H1 (cell line): ENCODE results near the gene KCNQ1. TPM values are rescaled to one million over a fixed set of nuclear protein-coding genes. Genes with fewer than 3 reads are reported as not detected.

Experiments used
- CTCF ChIA-PET: fragments of 300-600 bp; sonication (Branson Sonifier 250); formaldehyde crosslinking; loops from one replicate; lab custom pipeline; 2021; ENCODE audit not compliant: partially characterized antibody; lab: Charles Lee
- POLR2A ChIA-PET: fragments of 300-600 bp; sonication (Branson Sonifier 250); formaldehyde crosslinking; loops from one replicate; lab custom pipeline; 2021; ENCODE audit warnings: inconsistent platforms; ENCODE audit not compliant: partially characterized antibody; lab: Charles Lee
- DNase-seq, 2 experiments: peaks; one replicate each; pipeline versions ENCODE4 v3.0.0 to v3.0.0-alpha.2; 2010 to 2022; ENCODE audit warnings: low spot score in 2 of 2, low read depth in 1 of 2, mixed read lengths in 1 of 2
- FAIRE-seq: peaks from 2 replicates; lab custom pipeline; 2011; peaks lifted over from hg19 to GRCh38; lab: Jason Lieb, UNC
- H2AFZ ChIP-seq: 2 replicates; pipeline ENCODE4 v1.8.1; 2012; ENCODE audit warnings: low read length, inconsistent platforms
- H2AK5ac ChIP-seq: 2 replicates; pipeline ENCODE4 v1.6.1; 2013; ENCODE audit warnings: low read depth, low read length
- H2BK120ac ChIP-seq: replicated peaks from 2 replicates; pipeline ENCODE3; 2013; ENCODE audit warnings: low read depth, low read length, inconsistent platforms
- H2BK12ac ChIP-seq: 2 replicates; pipeline ENCODE4 v1.6.1; 2013; ENCODE audit warnings: low read depth, low read length
- H2BK15ac ChIP-seq: 2 replicates; pipeline ENCODE4 v1.6.1; 2013; ENCODE audit warnings: low read length
- H2BK20ac ChIP-seq: 2 replicates; pipeline ENCODE4 v1.6.1; 2013; ENCODE audit warnings: low read length
- H2BK5ac ChIP-seq: 2 replicates; pipeline ENCODE4 v1.6.1; 2013; ENCODE audit warnings: low read depth, low read length
- H3K14ac ChIP-seq: 2 replicates; pipeline ENCODE4 v1.6.1; 2013; ENCODE audit warnings: inconsistent platforms; ENCODE audit not compliant: insufficient read length
- H3K18ac ChIP-seq: 2 replicates; pipeline ENCODE4 v1.6.1; 2013; ENCODE audit warnings: low read length; ENCODE audit errors: extremely low read depth
- H3K23ac ChIP-seq: 2 replicates; pipeline ENCODE4 v1.6.1; 2013; ENCODE audit warnings: inconsistent platforms; ENCODE audit not compliant: insufficient read length
- H3K23me2 ChIP-seq: 2 replicates; pipeline ENCODE4 v1.6.1; 2013; ENCODE audit warnings: low read depth, low read length
- H3K27ac ChIP-seq: 2 replicates; pipeline ENCODE4 v1.6.1; 2011; ENCODE audit warnings: low read depth, low read length, inconsistent platforms
- H3K27me3 ChIP-seq, 4 experiments: replicated peaks in 1 of 4; 1 replicate in 1 of 4; 2 replicates in 3 of 4; pipeline versions ENCODE4 v1.6.1 to v1.8.1; 2011 to 2013; ENCODE audit warnings: low read length in 3 of 4, mild to moderate bottlenecking in 3 of 4, inconsistent platforms in 2 of 4, mixed read lengths in 2 of 4, moderate library complexity in 1 of 4; ENCODE audit not compliant: control insufficient read depth in 3 of 4, insufficient read depth in 3 of 4; ENCODE audit errors: extremely low read depth in 1 of 4
- H3K36me3 ChIP-seq, 4 experiments: 2 replicates each; pipeline versions ENCODE4 v1.6.1 to v1.8.1; 2011 to 2013; ENCODE audit warnings: mild to moderate bottlenecking in 4 of 4, low read length in 3 of 4, moderate library complexity in 2 of 4, control low read depth in 1 of 4, inconsistent platforms in 1 of 4; ENCODE audit not compliant: insufficient read depth in 4 of 4, control insufficient read depth in 2 of 4
- H3K4ac ChIP-seq: replicated peaks from 2 replicates; pipeline ENCODE3; 2013; ENCODE audit warnings: low read length, low read depth, mixed read lengths, inconsistent platforms; ENCODE audit not compliant: insufficient read length
- H3K4me1 ChIP-seq, 4 experiments: replicated peaks in 1 of 4; 1 replicate in 1 of 4; 2 replicates in 3 of 4; pipeline versions ENCODE4 v1.6.1 to v1.8.1; 2011 to 2013; ENCODE audit warnings: low read length in 3 of 4, inconsistent platforms in 2 of 4, mixed read lengths in 1 of 4; ENCODE audit not compliant: insufficient read depth in 4 of 4, control insufficient read depth in 3 of 4
- H3K4me2 ChIP-seq, 2 experiments: 2 replicates each; pipeline versions ENCODE4 v1.6.1 to v1.8.1; 2011 to 2013; ENCODE audit warnings: low read depth in 2 of 2, low read length in 2 of 2, control low read depth in 1 of 2, inconsistent platforms in 1 of 2, mild to moderate bottlenecking in 1 of 2; ENCODE audit not compliant: insufficient read depth in 1 of 2
- H3K4me3 ChIP-seq, 4 experiments: fragments of 200-600, 300-600 bp in 1 of 4; sonication (generic), shearing (Covaris generic), sonication (Bioruptor Twin) in 1 of 4; 2 replicates each; pipeline versions ENCODE4 v1.5.1 to v1.8.1; 2011 to 2016; ENCODE audit warnings: low read length in 4 of 4, low read depth in 3 of 4, control low read depth in 2 of 4, inconsistent platforms in 2 of 4, mild to moderate bottlenecking in 2 of 4, mixed read lengths in 1 of 4, moderate library complexity in 1 of 4; ENCODE audit not compliant: insufficient read depth in 2 of 4; ENCODE audit errors: extremely low read depth in 1 of 4
- H3K56ac ChIP-seq: replicated peaks from 2 replicates; pipeline ENCODE3; 2013; ENCODE audit warnings: low read depth, mild to moderate bottlenecking, mixed read lengths, low read length, inconsistent platforms; ENCODE audit not compliant: insufficient read length
- H3K79me1 ChIP-seq: 2 replicates; pipeline ENCODE4 v1.6.1; 2013; ENCODE audit warnings: low read depth, low read length, control low read depth
- H3K79me2 ChIP-seq, 2 experiments: 2 replicates each; pipeline versions ENCODE4 v1.6.1 to v1.8.1; 2012 to 2013; ENCODE audit warnings: low read length in 2 of 2, mild to moderate bottlenecking in 2 of 2, inconsistent platforms in 1 of 2; ENCODE audit not compliant: insufficient read depth in 2 of 2, control insufficient read depth in 1 of 2
- H3K9ac ChIP-seq, 4 experiments: replicated peaks in 1 of 4; 1 replicate in 1 of 4; 2 replicates in 3 of 4; pipeline versions ENCODE4 v1.6.1 to v1.8.1; 2011 to 2013; ENCODE audit warnings: low read depth in 3 of 4, low read length in 3 of 4, control low read depth in 2 of 4, mild to moderate bottlenecking in 2 of 4, moderate library complexity in 2 of 4, inconsistent platforms in 1 of 4; ENCODE audit errors: extremely low read depth in 1 of 4
- H3K9me3 ChIP-seq, 2 experiments: 2 replicates each; pipeline versions ENCODE4 v1.6.1 to v1.8.1; 2012 to 2013; ENCODE audit warnings: mild to moderate bottlenecking in 2 of 2, moderate library complexity in 2 of 2, control low read depth in 1 of 2, inconsistent platforms in 1 of 2, low read depth in 1 of 2, low read length in 1 of 2, mixed read lengths in 1 of 2; ENCODE audit not compliant: insufficient read depth in 2 of 2
- H4K20me1 ChIP-seq, 2 experiments: replicated peaks in 1 of 2; 2 replicates each; pipeline versions ENCODE3 to v1.8.1; 2011 to 2013; ENCODE audit warnings: inconsistent platforms in 2 of 2, low read length in 2 of 2, mild to moderate bottlenecking in 1 of 2; ENCODE audit not compliant: insufficient read depth in 2 of 2, control insufficient read depth in 1 of 2
- H4K5ac ChIP-seq: 2 replicates; pipeline ENCODE4 v1.6.1; 2013; ENCODE audit warnings: low read length, low read depth, mixed read lengths, inconsistent platforms; ENCODE audit not compliant: insufficient read length
- H4K8ac ChIP-seq: 2 replicates; pipeline ENCODE4 v1.8.0; 2013; ENCODE audit warnings: mild to moderate bottlenecking, moderate library complexity, low read length, inconsistent platforms; ENCODE audit not compliant: insufficient read depth; ENCODE audit errors: extremely low read depth
- H4K91ac ChIP-seq: replicated peaks from 2 replicates; pipeline ENCODE3; 2013; ENCODE audit warnings: low read length, mixed read lengths, inconsistent platforms; ENCODE audit not compliant: insufficient read length
- CBX8 ChIP-seq: fragments of 300-800, 300-1000 bp; sonication (generic); IDR thresholded peaks from 2 replicates; pipeline ENCODE4 v1.7.1; 2016; ENCODE audit warnings: low read depth, low read length, borderline replicate concordance
- CEBPB ChIP-seq: IDR thresholded peaks from 2 replicates; pipeline ENCODE4 v1.6.1; 2012; ENCODE audit warnings: low read depth, low read length
- EGR1 ChIP-seq: IDR thresholded peaks from 2 replicates; pipeline ENCODE4 v1.6.1; 2011; ENCODE audit warnings: low read depth, low read length, borderline replicate concordance
- EP300 ChIP-seq, 2 experiments: IDR thresholded peaks; 1 replicate in 1 of 2; 2 replicates in 1 of 2; pipeline ENCODE4 v1.6.1; 2011 to 2012; ENCODE audit warnings: low read depth in 2 of 2, low read length in 2 of 2, mild to moderate bottlenecking in 2 of 2, borderline replicate concordance in 1 of 2, inconsistent platforms in 1 of 2, moderate library complexity in 1 of 2
- GABPA ChIP-seq: IDR thresholded peaks from 2 replicates; pipeline ENCODE4 v1.6.1; 2011; ENCODE audit warnings: mild to moderate bottlenecking, low read length, moderate library complexity, borderline replicate concordance; ENCODE audit not compliant: insufficient read depth
- NRF1 ChIP-seq: IDR thresholded peaks from 2 replicates; pipeline ENCODE4 v1.6.1; 2011; ENCODE audit warnings: mild to moderate bottlenecking, low read depth, low read length, improper control_type of control experiment
- RXRA ChIP-seq: IDR thresholded peaks from 2 replicates; pipeline ENCODE4 v1.6.1; 2011; ENCODE audit warnings: low read depth, mild to moderate bottlenecking, low read length, moderate library complexity; ENCODE audit not compliant: insufficient read depth
- SAP30 ChIP-seq: fragments of 300-600 bp; sonication (generic); IDR thresholded peaks from 2 replicates; pipeline ENCODE4 v1.7.1; 2012; ENCODE audit warnings: low read length, moderate library complexity, mild to moderate bottlenecking, inconsistent platforms; ENCODE audit not compliant: insufficient read depth, insufficient replicate concordance
- SIRT6 ChIP-seq: IDR thresholded peaks from one replicate; pipeline ENCODE4 v1.7.1; 2012; ENCODE audit warnings: low read length, inconsistent platforms
- TAF7 ChIP-seq: optimal IDR thresholded peaks from 2 replicates; pipeline ENCODE3; 2011; ENCODE audit warnings: low read depth, mild to moderate bottlenecking, inconsistent platforms, low read length, moderate library complexity, borderline replicate concordance
- TCF12 ChIP-seq: IDR thresholded peaks from 2 replicates; pipeline ENCODE4 v1.6.1; 2011; ENCODE audit warnings: low read depth, mild to moderate bottlenecking, low read length
- WGBS, 2 experiments: shearing (Covaris generic) in 1 of 2; methylation state at CpG; one replicate each; pipeline versions ENCODE4 v1.1.6 to v1.1.7; 2013 to 2015; ENCODE audit warnings: low lambda C conversion rate in 2 of 2, mixed read lengths in 2 of 2, inconsistent platforms in 1 of 2, low coverage in 1 of 2, missing lambda C conversion rate in 1 of 2; ENCODE audit not compliant: insufficient replicate concordance in 2 of 2, insufficient coverage in 1 of 2, insufficient read length in 1 of 2; ENCODE audit errors: extremely low coverage in 1 of 2, missing lambda C conversion rate in 1 of 2; 5-methylcytosine and 5-hydroxymethylcytosine counted together
- polyA plus RNA-seq, 7 experiments: library from polyadenylated mRNA; depleted of rRNA in 3 of 7; stranded (reverse) in 5 of 7; unstranded in 2 of 7; fragments of >200 nt in 5 of 7; fragments of 200-250 nt in 2 of 7; gene quantifications; 1 replicate in 5 of 7; 2 replicates in 1 of 7; 4 replicates in 1 of 7; pipeline versions ENCODE4 v1.2.1 to v1.2.3, GENCODE V29; 2011 to 2013; ENCODE audit warnings: missing spikeins in 2 of 7, mixed read lengths in 2 of 7
- total RNA-seq: library from RNA; stranded (reverse); fragmentation: NEBNext Ultra II Directional; extraction: Animal tissue kit (Norgen Biotek cat#: 25700); gene quantifications from 2 replicates; pipeline ENCODE4 v1.2.1, GENCODE V29; 2021
- TF ChIP-seq, protein P1 (sequence below), 3 experiments: IDR thresholded peaks; 1 replicate in 2 of 3; 2 replicates in 1 of 3; pipeline versions ENCODE4 v1.5.1 to v1.6.1; 2011; ENCODE audit warnings: low read length in 3 of 3, mild to moderate bottlenecking in 3 of 3, inconsistent platforms in 2 of 3, low read depth in 1 of 3, moderate library complexity in 1 of 3; ENCODE audit not compliant: insufficient read depth in 1 of 3; ENCODE audit errors: control extremely low read depth in 1 of 3

Gene KCNQ1
- total and polyA plus RNA-seq, 2 of the 8 experiments (the other 6 are each of a cell fraction or from before 2014, with no cell fraction given): 1.9 to 2.0 TPM

DNA sequence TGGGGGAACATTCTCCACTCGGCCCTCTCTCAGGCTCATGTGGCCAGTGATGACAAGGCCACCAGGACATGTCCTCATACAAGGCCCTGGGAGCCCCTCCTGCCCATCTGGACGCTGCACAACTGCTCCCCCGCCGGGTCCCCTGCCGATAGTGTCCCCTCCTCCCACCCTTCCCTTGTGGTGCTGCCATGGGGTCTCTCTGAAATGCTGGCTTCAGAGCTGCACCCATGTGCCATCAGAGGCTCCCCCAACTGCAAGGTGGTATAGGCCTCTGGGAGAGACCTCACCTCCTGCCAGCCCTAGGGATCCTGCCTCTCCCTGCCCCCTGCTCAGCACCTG lies 142.0 kb downstream of the KCNQ1 start:
- H3K79me1 ChIP-seq: no peaks in the 10 kb centered on the region
- H3K4me3 ChIP-seq: no peak overlapping the region
- H3K27ac ChIP-seq: no peak overlapping the region
- H3K23me2 ChIP-seq: peaks cover 6% of the 10 kb centered on the region
- no peak overlapping the region for H3K9ac ChIP-seq
- H3K4ac ChIP-seq: no peak overlapping the region
- no peak overlapping the region for H3K56ac ChIP-seq
- POLR2A ChIA-PET: no interaction called here
- H2BK120ac ChIP-seq: no peak overlapping the region
- H3K23ac ChIP-seq: no peak overlapping the region
- CTCF ChIA-PET: interaction anchor here (1.4 kb wide), 1 partner anchor 12 kb away, joined by 3 read pairs; no protein-coding TSS in a partner anchor
- H3K18ac ChIP-seq: no peak overlapping the region
- H2BK20ac ChIP-seq: no peak overlapping the region
- 87% methylated on average over 5 of the region's 5 CpGs; no CpG with 5 or more reads in 1 of the 2 experiments for WGBS, 2 experiments
- DNase-seq (no peak), FAIRE-seq (no peak)
- H2AK5ac ChIP-seq: no peak overlapping the region
- H2BK12ac ChIP-seq: no peak overlapping the region
- 0 out of 2 replicates have a peak overlapping the region, but pooled peaks have one; percentile 21 for H4K8ac ChIP-seq
- no peaks in the 10 kb centered on the region for H3K4me1 ChIP-seq
- no peak overlapping the region for H2BK5ac ChIP-seq
- TF ChIP-seq NRF1 (no peak), EGR1 (no peak), CBX8 (no peak), CEBPB (no peak), TAF7 (no peak), SAP30 (no peak), RXRA (no peak), GABPA (no peak), EP300 (IDR thresholded peaks at IDR 0.05; ENCODE audit: borderline replicate concordance in 1 of 2, low read depth in 2 of 2, low read length in 2 of 2) (no peak), SIRT6 (no peak), TCF12 (no peak)
- TF ChIP-seq, protein P1, sequence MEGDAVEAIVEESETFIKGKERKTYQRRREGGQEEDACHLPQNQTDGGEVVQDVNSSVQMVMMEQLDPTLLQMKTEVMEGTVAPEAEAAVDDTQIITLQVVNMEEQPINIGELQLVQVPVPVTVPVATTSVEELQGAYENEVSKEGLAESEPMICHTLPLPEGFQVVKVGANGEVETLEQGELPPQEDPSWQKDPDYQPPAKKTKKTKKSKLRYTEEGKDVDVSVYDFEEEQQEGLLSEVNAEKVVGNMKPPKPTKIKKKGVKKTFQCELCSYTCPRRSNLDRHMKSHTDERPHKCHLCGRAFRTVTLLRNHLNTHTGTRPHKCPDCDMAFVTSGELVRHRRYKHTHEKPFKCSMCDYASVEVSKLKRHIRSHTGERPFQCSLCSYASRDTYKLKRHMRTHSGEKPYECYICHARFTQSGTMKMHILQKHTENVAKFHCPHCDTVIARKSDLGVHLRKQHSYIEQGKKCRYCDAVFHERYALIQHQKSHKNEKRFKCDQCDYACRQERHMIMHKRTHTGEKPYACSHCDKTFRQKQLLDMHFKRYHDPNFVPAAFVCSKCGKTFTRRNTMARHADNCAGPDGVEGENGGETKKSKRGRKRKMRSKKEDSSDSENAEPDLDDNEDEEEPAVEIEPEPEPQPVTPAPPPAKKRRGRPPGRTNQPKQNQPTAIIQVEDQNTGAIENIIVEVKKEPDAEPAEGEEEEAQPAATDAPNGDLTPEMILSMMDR (IDR thresholded peaks at IDR 0.05; ENCODE audit: control extremely low read depth in 1 of 3, insufficient read depth in 1 of 3, low read depth in 1 of 3, low read length in 3 of 3): no peak
- no peak overlapping the region for H4K91ac ChIP-seq
- no peak overlapping the region for H4K5ac ChIP-seq
- no peak overlapping the region for H3K14ac ChIP-seq
- H3K9me3 ChIP-seq: no peaks in the 10 kb centered on the region; a peak in 1 of 4 replicates
- no peak overlapping the region for H3K4me2 ChIP-seq
- H4K20me1 ChIP-seq: peaks cover 0 to 21% of the 10 kb centered on the region in 2 experiments
- H3K27me3 ChIP-seq: peaks cover 28 to 90% (median 68%) of the 10 kb centered on the region in 4 experiments
- no peaks in the 10 kb centered on the region for H3K79me2 ChIP-seq
- no peak overlapping the region for H2BK15ac ChIP-seq
- H2AFZ ChIP-seq: no peak overlapping the region
- no peaks in the 10 kb centered on the region for H3K36me3 ChIP-seq
